GM18951 (cell line): ENCODE measurements around the gene RBM47.

Experiments
- POLR2A ChIP-seq: IDR thresholded peaks from 4 replicates; pipeline ENCODE4 v1.6.1; 2011; ENCODE audit warnings: mild to moderate bottlenecking; ENCODE audit not compliant: insufficient read length, insufficient read depth; ENCODE audit errors: extremely low read depth
- in situ Hi-C: fragments of 300-500 bp; cut with MboI; formaldehyde crosslinking; loops from one replicate; pipeline ENCODE4 v1.12.0; 2022; ENCODE audit warnings: low sequenced_read_pairs, mixed read lengths, inconsistent platforms; ENCODE audit not compliant: unreplicated experiment

The RBM47 gene

GRCh38 chr4:40594261-40595178 is 35.1 kb downstream of the RBM47 start:
- in situ Hi-C loops, result no loop called here
- TF ChIP-seq POLR2A, result no peak

- no peak for TF ChIP-seq POLR2A
- in situ Hi-C loops, result no loop called here
These were observed 37.6 kb downstream of the RBM47 start for GRCh38 chr4:40592034-40592433.

- no peak for TF ChIP-seq POLR2A
- in situ Hi-C loops, result no loop called here
These were observed 41.8 kb downstream of the RBM47 start for GRCh38 chr4:40587826-40588225.

GRCh38 chr4:40587351-40587750 is 42.3 kb downstream of the RBM47 start:
- in situ Hi-C loops, result no loop called here
- no peak for TF ChIP-seq POLR2A

- in situ Hi-C loops, result no loop called here
- no peak for TF ChIP-seq POLR2A
These were observed 42.9 kb downstream of the RBM47 start for GRCh38 chr4:40586729-40587128.

GRCh38 chr4:40586034-40586433 is 43.6 kb downstream of the RBM47 start:
- no peak for TF ChIP-seq POLR2A
- in situ Hi-C loops, result no loop called here

GRCh38 chr4:40585201-40585799 is 44.4 kb downstream of the RBM47 start:
- in situ Hi-C loops, result no loop called here

GRCh38 chr4:40584517-40585141 is 45.0 kb downstream of the RBM47 start:
- in situ Hi-C loops, result no loop called here
- no peak for TF ChIP-seq POLR2A

More at GRCh38 chr4:40585201-40585799, 44.4 kb downstream of the RBM47 start:
- no peak for TF ChIP-seq POLR2A

- in situ Hi-C loops, result no loop called here
- TF ChIP-seq POLR2A, result no peak
These were observed 45.7 kb downstream of the RBM47 start for GRCh38 chr4:40583850-40584439.

GRCh38 chr4:40582413-40582812 is 47.3 kb downstream of the RBM47 start:
- in situ Hi-C loops, result no loop called here

GRCh38 chr4:40581254-40582140 is 48.2 kb downstream of the RBM47 start:
- in situ Hi-C loops, result no loop called here
- no peak for TF ChIP-seq POLR2A

More at GRCh38 chr4:40582413-40582812, 47.3 kb downstream of the RBM47 start:
- no peak for TF ChIP-seq POLR2A

- TF ChIP-seq POLR2A, result no peak
- in situ Hi-C loops, result no loop called here
These were observed 49.7 kb downstream of the RBM47 start for GRCh38 chr4:40579983-40580382.
